DMS53 treated with DMSO at 0.1 percent for 48 hours (cell line): ENCODE data around the gene PRODH.
"Not testable (repeated sequence)": the region's sequence is repeated elsewhere in the genome, so short reads cannot be mapped to it uniquely, and the experiment has no call there.

ENCODE experiments used
- DNase-seq: peaks from one replicate; lab custom pipeline; 2025; ENCODE audit not compliant: unreplicated experiment; lab: John Stamatoyannopoulos, UW

PRODH gene, protein sequence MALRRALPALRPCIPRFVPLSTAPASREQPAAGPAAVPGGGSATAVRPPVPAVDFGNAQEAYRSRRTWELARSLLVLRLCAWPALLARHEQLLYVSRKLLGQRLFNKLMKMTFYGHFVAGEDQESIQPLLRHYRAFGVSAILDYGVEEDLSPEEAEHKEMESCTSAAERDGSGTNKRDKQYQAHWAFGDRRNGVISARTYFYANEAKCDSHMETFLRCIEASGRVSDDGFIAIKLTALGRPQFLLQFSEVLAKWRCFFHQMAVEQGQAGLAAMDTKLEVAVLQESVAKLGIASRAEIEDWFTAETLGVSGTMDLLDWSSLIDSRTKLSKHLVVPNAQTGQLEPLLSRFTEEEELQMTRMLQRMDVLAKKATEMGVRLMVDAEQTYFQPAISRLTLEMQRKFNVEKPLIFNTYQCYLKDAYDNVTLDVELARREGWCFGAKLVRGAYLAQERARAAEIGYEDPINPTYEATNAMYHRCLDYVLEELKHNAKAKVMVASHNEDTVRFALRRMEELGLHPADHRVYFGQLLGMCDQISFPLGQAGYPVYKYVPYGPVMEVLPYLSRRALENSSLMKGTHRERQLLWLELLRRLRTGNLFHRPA

DNA sequence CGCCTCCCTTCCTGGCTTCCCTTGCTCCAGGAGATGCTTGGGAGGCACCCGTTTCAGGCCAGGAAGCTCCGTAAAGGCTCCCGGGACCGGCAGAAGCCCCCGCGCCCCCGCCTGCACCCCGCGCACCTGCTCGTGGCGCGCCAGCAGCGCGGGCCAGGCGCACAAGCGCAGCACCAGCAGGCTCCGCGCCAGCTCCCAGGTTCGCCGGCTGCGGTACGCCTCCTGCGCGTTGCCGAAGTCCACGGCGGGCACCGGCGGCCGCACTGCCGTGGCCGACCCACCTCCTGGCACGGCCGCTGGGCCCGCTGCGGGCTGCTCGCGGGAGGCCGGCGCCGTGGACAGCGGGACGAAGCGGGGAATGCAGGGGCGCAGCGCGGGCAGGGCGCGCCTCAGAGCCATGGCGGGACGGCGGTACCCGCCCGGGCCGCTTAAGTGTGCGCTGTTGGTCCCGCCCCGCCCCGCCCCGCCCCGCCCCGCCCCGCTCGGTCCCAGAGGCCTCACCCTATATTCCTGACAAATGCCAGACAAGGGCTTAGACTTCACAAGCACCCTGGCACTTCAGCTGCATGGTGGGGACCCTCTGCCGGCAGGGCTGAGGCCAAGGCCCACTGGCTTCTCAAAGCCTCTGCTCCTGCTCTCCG, at the start of gene PRODH:
Gene PRODH (minus strand): TSS at position 405 of the 641 bp plus-strand sequence. CDS start 6 bp downstream, at position 399.
- no peak for DNase-seq

GRCh38 chr22:18985780-18986179, 49.7 kb upstream of the PRODH start:
- no peak for DNase-seq

GRCh38 chr22:18984564-18984963, 48.5 kb upstream of the PRODH start:
- DNase-seq, result no peak

GRCh38 chr22:18983120-18983651, 47.1 kb upstream of the PRODH start:
- DNase-seq, result no peak

- DNase-seq, result no peak
Observed at GRCh38 chr22:18980829-18981228, 44.7 kb upstream of the PRODH start.

DNA sequence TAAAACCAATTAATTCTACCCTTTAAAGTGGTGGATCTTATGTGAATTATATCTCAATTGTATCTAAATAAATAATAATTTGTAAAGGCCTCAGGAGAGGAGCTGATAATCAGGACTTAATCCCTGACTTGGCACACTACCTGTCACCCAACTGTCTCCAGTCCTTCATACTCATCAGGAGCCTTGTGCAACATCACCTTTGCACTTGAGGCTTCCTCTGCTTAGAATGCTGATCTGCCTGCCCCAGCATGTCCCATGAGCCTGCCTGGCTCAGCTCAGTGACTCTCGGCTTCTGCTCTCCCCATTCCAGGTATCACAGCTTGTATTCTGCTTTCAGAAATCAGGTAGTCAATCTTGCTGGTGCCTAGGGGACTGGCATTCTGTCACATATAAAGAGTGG, 43.9 kb upstream of the PRODH start:
- no peak for DNase-seq

GRCh38 chr22:18978506-18978905, 42.4 kb upstream of the PRODH start:
- no peak for DNase-seq

DNA sequence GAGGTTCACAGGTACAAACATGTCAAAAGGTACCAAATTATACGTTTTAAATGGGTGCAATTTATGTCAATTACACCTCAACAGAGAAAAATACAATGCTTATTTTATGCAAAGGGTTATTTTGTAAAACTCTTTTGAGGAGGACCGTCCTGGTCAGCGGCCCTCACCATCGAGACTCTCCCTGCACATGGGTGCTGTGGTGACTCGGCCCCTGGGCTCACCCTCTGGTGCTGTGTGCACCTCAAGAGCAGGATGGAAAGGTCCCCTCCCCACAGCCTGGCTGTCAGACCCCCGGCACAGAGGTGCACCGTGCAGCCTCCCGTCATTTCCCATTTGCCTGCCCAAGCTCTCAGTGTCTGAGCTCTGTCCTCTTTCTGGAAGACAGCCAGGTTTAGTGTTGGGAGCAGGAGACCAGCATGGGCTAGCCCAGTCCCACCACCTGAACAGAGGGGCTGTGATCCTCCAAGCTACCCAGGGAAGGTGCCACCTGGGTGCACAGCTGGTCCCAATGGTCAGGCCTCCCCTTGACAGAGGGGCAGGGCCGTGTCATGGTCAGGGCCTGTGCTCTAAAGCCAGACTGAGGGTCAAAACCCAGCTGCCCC, 41.8 kb upstream of the PRODH start:
- no peak for DNase-seq

DNA sequence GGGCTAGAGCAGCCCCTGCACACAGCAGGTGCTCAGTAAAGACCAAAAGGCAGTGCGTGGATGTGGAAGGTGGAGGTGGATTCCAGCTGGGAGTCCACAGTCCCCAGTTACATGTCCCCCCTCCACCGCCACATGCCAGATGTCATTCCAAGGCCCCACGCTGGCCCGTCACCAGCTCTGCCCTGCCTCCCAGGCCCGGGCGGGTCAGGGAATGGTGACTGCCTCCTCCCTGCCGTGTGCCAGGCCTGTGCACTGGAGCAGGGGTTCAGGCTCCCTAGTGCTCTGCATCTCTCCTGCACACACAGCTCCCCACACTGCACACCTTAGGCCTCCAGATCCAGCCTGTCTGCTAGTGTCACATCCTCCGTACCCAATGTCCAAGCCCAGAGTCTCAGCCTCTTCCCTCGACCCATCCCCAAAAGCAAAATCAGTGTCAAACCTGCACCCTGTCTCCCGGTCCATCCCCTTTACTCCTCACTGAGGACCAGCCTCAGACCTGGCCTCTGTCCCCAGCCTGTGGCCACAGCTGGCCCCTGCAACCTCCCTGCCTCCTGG, 40.2 kb upstream of the PRODH start:
- no peak for DNase-seq

DNA sequence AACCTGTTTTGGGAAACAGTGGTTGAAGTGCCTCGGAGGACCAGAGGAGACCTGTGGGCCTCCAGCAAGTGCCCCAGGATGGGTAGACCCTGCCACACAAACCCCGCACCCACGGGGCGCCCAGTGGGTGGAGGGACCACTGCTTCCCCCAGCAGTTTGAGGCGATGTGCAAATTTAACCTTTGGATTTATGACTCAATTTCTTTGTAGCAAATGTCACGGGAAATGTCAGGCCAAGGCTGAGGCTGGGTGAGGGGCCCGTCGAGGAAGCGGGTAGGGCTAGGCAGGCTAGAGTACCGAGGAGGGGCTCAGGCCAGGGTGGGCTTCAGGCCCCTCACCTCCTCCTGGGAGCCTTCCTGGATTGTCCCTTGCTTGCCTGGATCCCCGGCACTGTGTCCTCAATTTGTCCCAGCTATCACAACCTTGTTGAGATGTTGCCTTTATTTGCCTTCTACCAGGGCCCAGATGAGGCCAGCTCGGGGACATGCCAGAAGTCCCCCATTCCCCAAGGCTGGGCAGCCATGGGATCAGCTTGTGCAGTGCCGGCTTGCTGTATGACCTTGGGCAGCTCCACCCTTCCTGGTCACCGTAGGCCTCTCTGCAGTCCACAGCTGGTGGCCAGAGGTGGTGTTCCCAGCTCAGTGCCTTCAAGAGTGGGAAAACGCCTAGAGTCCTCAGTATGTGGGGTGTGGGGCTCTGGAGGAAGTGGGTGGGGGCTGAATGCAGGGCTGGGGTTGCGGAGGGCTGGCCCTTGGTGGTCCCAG, 39.5 kb upstream of the PRODH start:
- no peak for DNase-seq

GRCh38 chr22:18974477-18975180, 38.5 kb upstream of the PRODH start:
- no peak for DNase-seq

- no peak for DNase-seq
Observed at GRCh38 chr22:18973264-18974031, 37.4 kb upstream of the PRODH start.

DNA sequence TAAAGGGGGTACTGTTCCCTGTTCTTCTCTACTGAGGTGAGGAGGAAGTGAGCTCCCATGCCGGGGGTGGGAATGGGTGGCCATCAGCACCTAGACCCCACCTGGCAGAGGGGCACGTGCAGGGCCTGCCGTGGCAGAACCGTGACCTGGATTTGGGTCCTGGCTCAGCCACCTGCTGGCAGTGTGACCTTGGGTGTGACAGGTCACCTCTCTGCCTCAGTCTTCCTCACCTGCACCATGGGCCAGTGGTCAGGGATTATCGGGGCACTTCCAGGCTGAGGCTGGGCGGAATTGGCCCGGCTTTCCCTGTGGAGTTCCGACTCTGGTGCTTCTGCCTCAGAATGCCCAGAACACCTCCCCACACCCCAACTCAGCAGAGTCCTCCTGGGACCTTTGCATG, 36.5 kb upstream of the PRODH start:
- DNase-seq, result not testable (repeated sequence)

GRCh38 chr22:18972029-18972428, 35.9 kb upstream of the PRODH start:
- DNase-seq, result not testable (repeated sequence)

DNA sequence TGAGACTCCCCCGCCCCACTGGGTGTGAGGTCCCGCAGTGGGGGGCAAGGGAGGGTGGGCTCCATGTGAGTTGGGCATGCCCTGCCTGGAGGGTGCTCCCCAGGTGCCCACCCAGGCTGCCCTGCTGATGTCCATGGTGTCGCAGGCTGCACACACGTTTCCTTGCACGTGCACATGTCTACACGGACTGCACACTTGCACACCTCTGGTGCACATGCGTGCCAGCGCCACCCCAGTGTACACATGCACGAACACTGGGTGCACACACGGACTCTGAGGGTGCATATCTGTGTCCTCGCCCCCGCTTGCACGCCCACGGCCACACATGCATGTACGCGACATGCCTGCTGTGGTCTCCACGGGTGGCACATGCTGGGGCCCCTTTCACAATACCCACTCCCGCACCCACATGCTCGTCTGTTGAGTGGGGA, 35.2 kb upstream of the PRODH start:
- DNase-seq, result no peak

DNA sequence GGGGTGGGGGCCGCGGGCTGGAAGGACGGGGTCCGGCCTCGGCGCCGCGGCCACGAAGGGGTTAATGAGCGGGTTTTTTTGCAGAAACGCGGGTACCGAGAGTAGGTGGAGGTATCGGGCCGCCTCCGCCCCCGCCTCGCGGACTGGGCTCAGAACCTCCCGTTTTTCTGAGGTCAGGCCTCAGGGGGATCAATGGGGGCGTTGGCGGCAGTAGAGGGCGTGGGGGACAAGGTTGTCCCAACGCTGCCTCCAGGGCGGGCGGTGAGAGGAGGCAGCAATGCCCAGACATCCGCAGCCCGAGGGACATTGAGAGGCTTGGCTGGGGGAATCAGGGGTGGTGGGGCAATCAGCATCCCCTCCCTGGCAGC, 34.8 kb upstream of the PRODH start:
- no peak for DNase-seq

DNA sequence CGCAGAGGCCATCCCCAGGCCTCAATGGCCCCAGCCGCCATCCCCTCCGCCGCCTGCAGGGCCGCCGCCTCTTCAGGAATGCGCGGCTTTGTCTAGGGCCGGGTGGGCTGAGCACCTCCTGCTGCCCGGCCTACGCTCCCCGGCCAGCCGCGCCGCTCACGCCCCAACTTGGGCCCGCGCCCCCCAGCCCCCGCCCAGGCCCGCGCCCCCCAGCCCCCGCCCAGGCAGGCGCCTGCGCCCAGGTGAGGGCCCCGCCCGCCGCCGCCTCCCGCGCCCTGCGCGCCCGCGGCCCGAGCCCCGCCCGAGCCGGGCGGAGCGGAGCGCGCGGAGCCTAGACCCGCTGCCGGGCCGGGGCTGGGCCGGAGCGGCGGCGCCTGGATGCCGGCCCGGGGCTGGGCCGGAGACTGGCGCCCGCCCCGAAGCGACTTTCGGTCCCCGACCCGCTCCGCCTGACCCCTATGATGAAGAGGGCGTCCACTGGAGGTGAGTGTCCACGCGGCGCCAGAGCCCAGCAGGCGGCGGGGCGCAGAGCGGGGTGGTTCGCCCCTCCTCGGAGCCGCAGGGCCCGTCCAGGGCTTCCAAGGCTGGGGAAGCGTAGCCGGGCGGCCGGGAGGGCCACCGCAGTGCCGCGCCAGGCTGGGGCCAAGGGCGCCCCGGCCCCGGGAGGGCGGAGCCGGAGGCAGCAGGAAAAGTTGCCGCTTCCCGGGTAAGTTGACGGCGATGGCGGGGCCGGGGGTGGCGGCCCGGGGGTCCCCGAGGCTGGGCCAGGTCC, 34.3 kb upstream of the PRODH start:
- DNase-seq, result no peak
